GM18508 (cell line): Measurements from ENCODE around the gene RPL36A.

ENCODE experiments used
- ATAC-seq: cut with Tn5 transposase; IDR thresholded peaks from one replicate; pipeline ENCODE4 v1.9.1; 2021; ENCODE audit warnings: moderate number of reproducible peaks; ENCODE audit not compliant: insufficient read depth, unreplicated experiment

RPL36A gene

DNA sequence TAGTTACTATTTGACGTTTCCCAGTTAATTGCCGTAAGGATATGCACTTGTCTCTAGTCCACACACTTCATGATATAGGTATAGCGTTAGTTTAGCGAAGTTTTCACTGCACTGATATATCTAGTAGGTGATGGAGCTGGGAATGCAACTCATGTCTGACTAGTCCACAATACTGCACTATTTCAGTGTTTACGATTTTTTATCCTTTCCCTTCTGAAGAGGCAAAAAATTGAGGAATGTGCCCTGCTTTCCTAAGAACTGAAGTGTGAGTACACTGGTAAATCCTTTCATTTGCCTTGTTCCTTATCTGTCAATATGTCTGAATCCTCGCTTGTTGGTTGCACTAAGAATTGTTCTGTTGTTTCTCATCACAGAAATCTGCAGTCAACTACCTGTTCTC, 1.0 kb downstream of the RPL36A start:
- no peak for ATAC-seq

DNA sequence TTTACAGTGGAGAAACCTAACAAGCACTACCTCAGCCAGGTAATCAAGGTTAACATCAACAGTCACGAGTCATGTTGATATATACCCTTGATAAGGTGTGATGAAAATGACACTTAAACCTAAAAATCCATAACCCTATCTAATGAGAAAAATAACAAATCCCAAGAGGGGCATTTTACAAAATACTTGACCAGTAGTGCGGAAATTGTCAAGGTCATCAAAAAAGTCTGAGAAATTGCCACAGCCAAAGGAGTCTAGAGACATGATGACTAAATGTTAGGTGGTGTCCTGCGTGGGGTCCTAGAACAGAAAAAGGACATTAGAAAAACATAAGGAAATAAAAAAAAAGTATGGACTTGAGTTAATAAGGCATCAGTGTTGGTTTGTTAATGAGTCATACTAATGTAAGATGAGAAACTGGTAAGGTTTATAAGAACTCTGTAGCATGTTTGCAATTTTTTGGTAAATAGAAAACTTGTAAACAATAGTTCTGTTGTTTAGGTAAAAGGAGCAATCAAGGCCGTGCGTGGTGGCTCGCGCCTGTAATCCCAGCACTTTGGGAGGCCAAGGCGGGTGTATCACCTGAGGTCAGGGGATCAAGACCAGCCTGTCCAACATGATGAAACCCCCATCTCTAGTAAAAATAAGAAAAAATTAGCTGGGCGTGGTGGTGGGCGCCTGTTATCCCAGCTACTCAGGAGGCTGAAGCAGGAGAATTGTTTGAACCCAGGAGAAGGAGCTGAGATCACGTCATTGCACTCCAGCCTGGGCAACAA, 2.9 kb downstream of the RPL36A start:
- no peak for ATAC-seq

GRCh38 chrX:101394372-101394771, 3.6 kb downstream of the RPL36A start:
- no peak for ATAC-seq

DNA sequence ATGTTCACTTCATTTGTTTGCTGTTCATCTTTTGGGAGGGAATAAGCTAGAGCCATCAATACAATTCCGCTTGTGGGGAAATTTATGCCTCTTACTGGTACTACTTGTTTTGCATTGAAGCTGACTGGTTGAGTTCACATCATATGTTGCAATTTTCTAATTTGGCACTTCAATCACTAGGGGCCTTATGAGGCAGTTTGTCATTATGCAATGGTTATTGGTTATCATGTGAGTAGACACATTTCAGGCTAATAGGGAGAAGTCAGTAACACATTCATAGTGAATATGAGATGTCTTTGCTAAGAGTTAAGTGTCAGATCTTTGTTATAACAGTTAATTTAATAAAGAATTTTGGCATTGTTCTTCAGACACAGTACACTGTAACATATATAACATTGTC, 5.0 kb downstream of the RPL36A start:
- ATAC-seq = no peak

DNA sequence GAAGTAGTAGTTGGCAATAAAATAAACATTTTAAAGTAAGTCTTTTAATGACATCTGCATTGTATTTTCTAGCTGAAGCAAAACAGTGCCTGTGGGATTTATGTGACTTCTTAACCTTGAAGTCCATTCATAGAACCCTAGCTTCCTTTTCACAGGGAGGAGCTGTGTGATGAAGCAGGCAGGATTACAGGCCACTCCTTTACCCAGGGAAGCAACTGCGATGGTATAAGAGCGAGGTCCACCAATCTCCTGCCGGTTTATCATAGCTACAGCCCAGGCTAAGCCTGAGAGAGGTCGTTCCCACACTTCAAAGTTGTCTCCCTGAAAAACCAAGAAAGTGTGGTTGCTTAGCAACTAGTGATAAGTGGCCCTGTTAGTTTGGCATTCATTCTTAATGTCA, 7.0 kb downstream of the RPL36A start:
- no peak for ATAC-seq

- no peak for ATAC-seq
Measured at GRCh38 chrX:101398694-101399093, 7.9 kb downstream of the RPL36A start.

GRCh38 chrX:101399825-101400224, 9.0 kb downstream of the RPL36A start:
- no peak for ATAC-seq

DNA sequence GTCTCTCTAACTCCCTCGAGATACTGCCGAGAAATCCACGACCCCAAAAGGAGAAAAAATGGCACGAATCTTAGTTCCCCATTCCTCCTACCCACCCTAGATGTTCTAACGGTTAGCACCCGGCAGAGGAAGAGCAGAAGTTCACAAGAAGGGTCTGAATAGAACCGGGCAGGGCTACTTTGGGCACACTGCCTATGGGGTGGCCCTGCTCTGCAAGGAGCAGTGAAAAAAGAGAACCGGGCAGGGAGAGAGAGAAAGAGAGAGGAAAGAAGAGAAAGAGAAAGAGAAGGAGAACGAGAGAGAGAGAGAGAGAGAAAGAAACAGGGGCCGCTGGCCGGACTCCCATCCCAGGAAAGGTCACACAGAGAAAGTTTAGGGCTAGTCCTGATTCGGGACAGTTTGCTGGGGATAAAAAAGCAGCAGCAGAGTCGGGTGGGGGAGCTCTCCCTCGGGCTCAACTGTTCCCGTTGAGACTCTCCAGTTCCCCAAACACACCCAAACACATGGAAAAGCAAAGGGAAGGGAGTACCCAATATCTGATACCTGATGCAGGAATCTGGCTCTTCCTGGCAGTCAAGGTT, 16.4 kb downstream of the RPL36A start:
- ATAC-seq = no peak

GRCh38 chrX:101407748-101408531, 17.1 kb downstream of the RPL36A start, which contains the start of the genes GLA and HNRNPH2:
TSS of gene GLA (minus strand) at chrX:101407925. CDS start at chrX:101407903, 22 bp downstream.
TSS of gene HNRNPH2 (plus strand) at chrX:101408222. CDS start at chrX:101411989, 3,767 bp downstream.
- ATAC-seq = peak; percentile 92

DNA sequence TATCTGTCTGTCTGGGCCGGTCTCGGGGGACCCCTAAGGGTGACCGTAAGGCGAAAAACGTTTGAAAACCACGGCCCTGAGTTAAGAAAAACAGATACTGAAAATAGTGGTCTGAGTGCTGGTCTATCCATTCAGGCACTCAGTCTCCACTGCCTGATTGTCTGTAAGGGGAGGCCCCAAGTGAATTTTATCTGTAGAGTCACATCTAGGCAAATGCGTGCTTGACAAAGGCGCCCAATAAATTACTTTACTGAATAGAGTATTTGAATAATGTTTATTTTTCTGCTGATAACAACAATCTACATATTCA, 17.7 kb downstream of the RPL36A start:
- ATAC-seq = no peak

DNA sequence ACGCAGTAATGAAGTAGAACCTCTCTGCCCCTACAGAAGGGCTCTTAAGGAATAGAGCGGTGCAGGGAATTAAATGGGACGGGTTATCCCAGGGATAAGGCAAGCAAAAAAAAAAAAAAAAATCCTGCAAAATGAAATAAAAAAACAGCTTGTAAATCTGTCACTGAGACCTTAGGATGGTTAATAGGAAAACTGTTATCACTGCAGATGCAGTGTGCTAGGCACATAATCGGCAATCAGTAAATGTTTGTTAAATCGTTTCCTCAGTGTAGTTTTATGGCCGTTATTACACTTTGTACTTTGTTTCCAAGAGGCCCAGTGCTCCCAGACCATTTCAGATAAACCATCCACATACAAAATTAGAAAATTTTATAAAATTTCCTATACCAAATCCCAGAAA, 18.2 kb downstream of the RPL36A start:
- ATAC-seq = no peak

DNA sequence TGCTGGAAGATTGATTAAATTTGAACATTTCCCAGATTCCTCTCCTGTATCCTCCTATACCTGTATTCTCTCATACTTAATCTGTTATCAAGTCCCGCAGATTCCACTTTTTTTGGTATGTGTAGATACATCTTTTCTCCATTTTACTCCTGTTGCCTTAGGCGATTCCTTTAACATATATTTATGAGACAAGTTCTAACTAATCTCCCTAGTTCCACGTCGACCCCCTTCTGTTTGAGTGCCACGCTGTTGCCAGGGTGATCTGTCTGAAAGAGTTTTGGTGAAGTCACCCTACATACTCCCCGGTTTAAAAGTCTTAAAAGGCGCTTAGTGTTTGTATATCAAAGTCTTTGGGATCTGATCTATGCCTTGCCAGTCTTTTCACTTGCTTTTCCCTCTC, 19.6 kb downstream of the RPL36A start:
- no peak for ATAC-seq

DNA sequence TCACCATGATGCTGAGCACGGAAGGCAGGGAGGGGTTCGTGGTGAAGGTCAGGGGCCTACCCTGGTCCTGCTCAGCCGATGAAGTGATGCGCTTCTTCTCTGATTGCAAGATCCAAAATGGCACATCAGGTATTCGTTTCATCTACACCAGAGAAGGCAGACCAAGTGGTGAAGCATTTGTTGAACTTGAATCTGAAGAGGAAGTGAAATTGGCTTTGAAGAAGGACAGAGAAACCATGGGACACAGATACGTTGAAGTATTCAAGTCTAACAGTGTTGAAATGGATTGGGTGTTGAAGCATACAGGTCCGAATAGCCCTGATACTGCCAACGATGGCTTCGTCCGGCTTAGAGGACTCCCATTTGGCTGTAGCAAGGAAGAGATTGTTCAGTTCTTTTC, 21.2 kb downstream of the RPL36A start:
- ATAC-seq = no peak

GRCh38 chrX:101415180-101416145, 24.7 kb downstream of the RPL36A start:
- peak; percentile 43 for ATAC-seq

GRCh38 chrX:101416691-101417090, 25.9 kb downstream of the RPL36A start:
- ATAC-seq = no peak

- no peak for ATAC-seq
Measured at GRCh38 chrX:101417190-101417589, 26.4 kb downstream of the RPL36A start.

GRCh38 chrX:101417981-101418841, 27.4 kb downstream of the RPL36A start:
- no peak for ATAC-seq

GRCh38 chrX:101419489-101419888, 28.7 kb downstream of the RPL36A start:
- no peak for ATAC-seq

GRCh38 chrX:101427954-101428353, 37.1 kb downstream of the RPL36A start:
- ATAC-seq = no peak
